ENCODE measurements around the gene TMCC1. TPM values are rescaled to one million over a fixed set of nuclear protein-coding genes. Genes with fewer than 3 reads are reported as not detected.
"Not testable (repeated sequence)": the region's sequence is repeated elsewhere in the genome, so short reads cannot be mapped to it uniquely, and the experiment has no call there.

Gene TMCC1
- total RNA-seq, 1 donor from 2014 or later, result 28.0 TPM

DNA sequence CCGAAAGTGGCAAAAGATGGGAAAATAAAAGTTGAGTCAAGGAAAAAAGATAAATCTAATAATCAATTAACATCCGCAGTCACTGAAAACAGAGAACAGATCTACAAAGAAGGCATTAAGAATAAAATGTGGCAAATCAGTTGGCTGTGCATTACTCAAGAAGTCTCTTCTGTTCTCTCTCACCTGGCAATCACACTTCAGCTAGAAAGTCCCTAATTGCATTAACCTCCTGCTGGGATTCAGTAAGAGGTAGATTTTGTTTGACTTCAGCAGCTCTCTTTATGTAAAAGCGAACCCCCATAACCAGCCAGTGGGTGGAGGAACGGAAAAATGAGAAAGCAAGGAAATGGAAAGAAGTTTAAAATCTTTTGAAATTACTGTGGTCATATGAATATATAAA is 192.3 kb downstream of the TMCC1 start:
- no peak for DNase-seq (ENCODE audit: low read depth)
- Histone ChIP-seq H3K4me3 (ENCODE audit: low read depth, low read length) (no peak overlapping the region), H3K27me3 (ENCODE audit: control insufficient read depth, insufficient read depth, low read length) (no peaks in the 10 kb centered on the region), H3K36me3 (ENCODE audit: control insufficient read depth, insufficient read depth, low read length) (no peaks in the 10 kb centered on the region)
- TF ChIP-seq, protein P1, sequence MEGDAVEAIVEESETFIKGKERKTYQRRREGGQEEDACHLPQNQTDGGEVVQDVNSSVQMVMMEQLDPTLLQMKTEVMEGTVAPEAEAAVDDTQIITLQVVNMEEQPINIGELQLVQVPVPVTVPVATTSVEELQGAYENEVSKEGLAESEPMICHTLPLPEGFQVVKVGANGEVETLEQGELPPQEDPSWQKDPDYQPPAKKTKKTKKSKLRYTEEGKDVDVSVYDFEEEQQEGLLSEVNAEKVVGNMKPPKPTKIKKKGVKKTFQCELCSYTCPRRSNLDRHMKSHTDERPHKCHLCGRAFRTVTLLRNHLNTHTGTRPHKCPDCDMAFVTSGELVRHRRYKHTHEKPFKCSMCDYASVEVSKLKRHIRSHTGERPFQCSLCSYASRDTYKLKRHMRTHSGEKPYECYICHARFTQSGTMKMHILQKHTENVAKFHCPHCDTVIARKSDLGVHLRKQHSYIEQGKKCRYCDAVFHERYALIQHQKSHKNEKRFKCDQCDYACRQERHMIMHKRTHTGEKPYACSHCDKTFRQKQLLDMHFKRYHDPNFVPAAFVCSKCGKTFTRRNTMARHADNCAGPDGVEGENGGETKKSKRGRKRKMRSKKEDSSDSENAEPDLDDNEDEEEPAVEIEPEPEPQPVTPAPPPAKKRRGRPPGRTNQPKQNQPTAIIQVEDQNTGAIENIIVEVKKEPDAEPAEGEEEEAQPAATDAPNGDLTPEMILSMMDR (IDR thresholded peaks at IDR 0.05; ENCODE audit: insufficient read depth, low read length, poor library complexity, severe bottlenecking), result no peak

- TF ChIP-seq, protein P1 (IDR thresholded peaks at IDR 0.05; ENCODE audit: insufficient read depth, low read length, poor library complexity, severe bottlenecking), result no peak
Observed at GRCh38 chr3:129699612-129700011, 193.9 kb downstream of the TMCC1 start.

DNA sequence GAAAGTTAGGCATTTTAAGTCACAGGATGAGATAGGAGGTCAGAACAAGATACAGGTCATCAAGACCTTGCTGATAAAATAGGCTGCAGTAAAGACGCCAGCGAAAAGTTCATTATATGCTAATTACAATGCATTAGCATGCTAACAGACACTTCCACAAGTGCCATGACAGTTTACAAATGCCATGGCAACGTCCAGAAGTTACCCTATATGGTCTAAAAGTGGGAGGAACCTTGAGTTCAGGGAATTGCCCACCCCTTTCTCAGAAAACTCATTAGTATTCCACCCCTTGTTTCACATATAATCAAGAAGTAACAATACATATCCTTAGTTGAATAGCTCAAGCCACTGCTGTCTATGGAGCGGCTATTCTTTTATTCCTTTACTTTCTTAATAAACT is 194.3 kb downstream of the TMCC1 start:
- Histone ChIP-seq H3K4me3 (ENCODE audit: low read depth, low read length) (no peak overlapping the region), H3K36me3 (ENCODE audit: control insufficient read depth, insufficient read depth, low read length) (no peaks in the 10 kb centered on the region), H3K27me3 (ENCODE audit: control insufficient read depth, insufficient read depth, low read length) (no peaks in the 10 kb centered on the region)
- DNase-seq (ENCODE audit: low read depth), result no peak
- TF ChIP-seq, protein P1 (IDR thresholded peaks at IDR 0.05; ENCODE audit: insufficient read depth, low read length, poor library complexity, severe bottlenecking), result no peak

More at GRCh38 chr3:129699612-129700011, 193.9 kb downstream of the TMCC1 start:
- no peak for DNase-seq (ENCODE audit: low read depth)
- Histone ChIP-seq H3K36me3 (ENCODE audit: control insufficient read depth, insufficient read depth, low read length) (no peaks in the 10 kb centered on the region), H3K4me3 (ENCODE audit: low read depth, low read length) (no peak overlapping the region), H3K27me3 (ENCODE audit: control insufficient read depth, insufficient read depth, low read length) (no peaks in the 10 kb centered on the region)

GRCh38 chr3:129697229-129697969 is 196.1 kb downstream of the TMCC1 start:
- no peaks in the 10 kb centered on the region for H3K27me3 ChIP-seq (ENCODE audit: control insufficient read depth, insufficient read depth, low read length)
- no peak overlapping the region for H3K4me3 ChIP-seq (ENCODE audit: low read depth, low read length)
- TF ChIP-seq, protein P1 (IDR thresholded peaks at IDR 0.05; ENCODE audit: insufficient read depth, low read length, poor library complexity, severe bottlenecking), result no peak
- no peak for DNase-seq (ENCODE audit: low read depth)
- H3K36me3 ChIP-seq (ENCODE audit: control insufficient read depth, insufficient read depth, low read length), result no peaks in the 10 kb centered on the region

GRCh38 chr3:129696430-129696829 is 197.1 kb downstream of the TMCC1 start:
- DNase-seq (ENCODE audit: low read depth); H3K27me3 ChIP-seq (ENCODE audit: control insufficient read depth, insufficient read depth, low read length); H3K36me3 ChIP-seq (ENCODE audit: control insufficient read depth, insufficient read depth, low read length); H3K4me3 ChIP-seq (ENCODE audit: low read depth, low read length): not testable (repeated sequence)

DNA sequence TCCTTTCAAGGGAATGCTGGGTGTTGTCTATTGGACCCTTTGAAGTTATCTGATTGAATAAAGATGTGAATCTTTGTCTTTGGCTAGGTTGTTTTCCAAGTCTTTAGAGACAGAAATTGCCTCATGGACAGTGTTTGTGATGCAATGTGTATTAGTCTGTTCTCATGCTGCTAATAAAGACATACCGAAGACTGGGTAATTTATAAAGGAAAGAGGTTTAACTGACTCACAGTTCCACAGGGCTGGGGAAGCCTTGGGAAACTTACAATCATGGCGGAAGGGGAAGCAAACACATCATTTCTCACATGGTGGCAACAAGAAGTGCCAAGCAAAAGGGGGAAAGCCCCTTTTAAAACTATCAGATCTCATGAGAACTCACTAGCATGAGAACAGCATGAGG is 198.3 kb downstream of the TMCC1 start:
- TF ChIP-seq, protein P1 (IDR thresholded peaks at IDR 0.05; ENCODE audit: insufficient read depth, low read length, poor library complexity, severe bottlenecking), result no peak
- no peak for DNase-seq (ENCODE audit: low read depth)
- no peaks in the 10 kb centered on the region for H3K27me3 ChIP-seq (ENCODE audit: control insufficient read depth, insufficient read depth, low read length)
- H3K36me3 ChIP-seq (ENCODE audit: control insufficient read depth, insufficient read depth, low read length), result no peaks in the 10 kb centered on the region
- H3K4me3 ChIP-seq (ENCODE audit: low read depth, low read length), result no peak overlapping the region
